HCT116 (cell line): ENCODE results near the gene TMEM131. TPM values are rescaled to one million over a fixed set of nuclear protein-coding genes. Genes with fewer than 3 reads are reported as not detected.
"Not testable (repeated sequence)": the region's sequence is repeated elsewhere in the genome, so short reads cannot be mapped to it uniquely, and the experiment has no call there.

Experiments
- ATAC-seq: fragments of 200-7000 bp; cut with Tn5 transposase; 2 replicates; pipeline ENCODE4 v1.9.1; 2020; ENCODE audit warnings: mild to moderate bottlenecking, moderate library complexity
- BruUV-seq: library from RNA; stranded (reverse); fragments of 400-500 nt; replicated peaks from 2 replicates; lab custom pipeline; 2021; lab: Mats Ljungman, UMichigan
- CTCF ChIA-PET: fragments of 300-600 bp; sonication (Branson Sonifier 250); formaldehyde crosslinking; loops from one replicate; lab custom pipeline; 2021; ENCODE audit warnings: antibody characterized with exemption; lab: Charles Lee
- POLR2A ChIA-PET: fragments of 300-600, 350-600 bp; sonication (Branson Sonifier 250); formaldehyde crosslinking; loops from one replicate; lab custom pipeline; 2021; ENCODE audit warnings: antibody characterized with exemption; lab: Charles Lee
- RAD21 ChIA-PET, 2 experiments: fragments of 300-600 bp; sonication (Branson Sonifier 250); formaldehyde crosslinking; loops; one replicate each; lab custom pipeline; 2023; ENCODE audit warnings: low total read pairs in 2 of 2; ENCODE audit not compliant: uncharacterized antibody in 2 of 2, unreplicated experiment in 2 of 2, low non-redundant PET in 1 of 2; lab: Charles Lee
- DNase-seq: peaks from one replicate; pipeline ENCODE4 v3.0.0-alpha.2; 2010; ENCODE audit warnings: low read depth, low spot score
- H2AFZ ChIP-seq: fragments of 200-600 bp; shearing (Covaris generic), sonication (generic); 2 replicates; pipeline ENCODE4 v1.6.1; 2017; ENCODE audit warnings: low read depth, mixed run types, mixed read lengths, antibody characterized with exemption, low read length; ENCODE audit not compliant: poor library complexity, severe bottlenecking
- H3K27ac ChIP-seq: 2 replicates; pipeline ENCODE4 v1.5.1; 2012; ENCODE audit warnings: low read depth, low read length
- H3K27me3 ChIP-seq: fragments of 200-600 bp; sonication (generic); 2 replicates; pipeline ENCODE4 v1.6.1; 2016; ENCODE audit warnings: mixed run types, low read length, mixed read lengths; ENCODE audit not compliant: insufficient read depth
- H3K36me3 ChIP-seq, 2 experiments: fragments of 200-500 bp in 1 of 2; fragments of 200-600 bp in 1 of 2; sonication (Bioruptor generic) in 1 of 2; sonication (generic) in 1 of 2; 2 replicates each; pipeline versions ENCODE4 v1.5.1 to v1.6.1; 2014 to 2016; ENCODE audit warnings: low read length in 2 of 2, inconsistent platforms in 1 of 2, mixed read lengths in 1 of 2, mixed run types in 1 of 2; ENCODE audit not compliant: insufficient read depth in 2 of 2, control insufficient read depth in 1 of 2
- H3K4me1 ChIP-seq, 2 experiments: fragments of 200-600 bp in 1 of 2; sonication (generic) in 1 of 2; 2 replicates each; pipeline versions ENCODE4 v1.5.1 to v1.6.1; 2012 to 2017; ENCODE audit warnings: low read length in 2 of 2, inconsistent platforms in 1 of 2, mild to moderate bottlenecking in 1 of 2, mixed read lengths in 1 of 2, mixed run types in 1 of 2, moderate library complexity in 1 of 2; ENCODE audit not compliant: insufficient read depth in 2 of 2, control insufficient read depth in 1 of 2
- H3K4me2 ChIP-seq: fragments of 200-600 bp; sonication (generic); 2 replicates; pipeline ENCODE4 v1.6.1; 2017; ENCODE audit warnings: mixed run types, low read length, mixed read lengths
- H3K4me3 ChIP-seq, 2 experiments: fragments of 200-600 bp in 1 of 2; sonication (generic) in 1 of 2; replicated peaks in 1 of 2; 2 replicates each; pipeline ENCODE4 v1.5.1; 2011 to 2016; ENCODE audit warnings: low read length in 2 of 2, control low read depth in 1 of 2, low read depth in 1 of 2, mild to moderate bottlenecking in 1 of 2, mixed read lengths in 1 of 2, mixed run types in 1 of 2
- H3K79me2 ChIP-seq: fragments of 200-600 bp; sonication (generic); 2 replicates; pipeline ENCODE4 v1.6.1; 2017; ENCODE audit warnings: mild to moderate bottlenecking, mixed run types, low read length, moderate library complexity, mixed read lengths; ENCODE audit not compliant: insufficient read depth
- H3K9ac ChIP-seq: fragments of 200-600 bp; sonication (generic); 2 replicates; pipeline ENCODE4 v1.6.1; 2016; ENCODE audit warnings: low read length, mixed read lengths
- H3K9me2 ChIP-seq: fragments of 200-600 bp; sonication (generic), shearing (Covaris generic); 2 replicates; pipeline ENCODE4 v1.6.1; 2017; ENCODE audit warnings: mixed run types, mild to moderate bottlenecking, moderate library complexity; ENCODE audit not compliant: insufficient read depth
- H3K9me3 ChIP-seq, 2 experiments: fragments of 200-500 bp in 1 of 2; fragments of 200-600 bp in 1 of 2; sonication (Bioruptor generic) in 1 of 2; sonication (generic) in 1 of 2; 2 replicates each; pipeline ENCODE4 v1.6.1; 2014 to 2017; ENCODE audit warnings: low read length in 2 of 2, mixed read lengths in 2 of 2, inconsistent platforms in 1 of 2, low read depth in 1 of 2, mild to moderate bottlenecking in 1 of 2, mixed run types in 1 of 2, moderate library complexity in 1 of 2; ENCODE audit not compliant: control insufficient read depth in 1 of 2, insufficient read depth in 1 of 2
- H4K20me1 ChIP-seq: fragments of 200-600 bp; sonication (generic), shearing (Covaris generic); 2 replicates; pipeline ENCODE4 v1.6.1; 2017; ENCODE audit warnings: mixed run types, mild to moderate bottlenecking, moderate library complexity; ENCODE audit not compliant: insufficient read depth
- ATF3 ChIP-seq: IDR thresholded peaks from 2 replicates; pipeline ENCODE4 v1.6.1; 2012
- CEBPB ChIP-seq: IDR thresholded peaks from 2 replicates; pipeline ENCODE4 v1.6.1; 2012; ENCODE audit warnings: low read depth
- CTCF ChIP-seq, 3 experiments: fragments of 200-600 bp in 1 of 3; sonication (generic) in 1 of 3; IDR thresholded peaks in 2 of 3; conservative IDR thresholded peaks in 1 of 3; 2 replicates each; pipeline ENCODE4 v1.5.1; 2012 to 2017; ENCODE audit warnings: low read depth in 2 of 3, low read length in 2 of 3, antibody characterized with exemption in 1 of 3, borderline replicate concordance in 1 of 3, control low read depth in 1 of 3, mild to moderate bottlenecking in 1 of 3, mixed read lengths in 1 of 3, mixed run types in 1 of 3, moderate library complexity in 1 of 3; ENCODE audit not compliant: insufficient read depth in 1 of 3
- EGR1 ChIP-seq: IDR thresholded peaks from 2 replicates; pipeline ENCODE4 v1.6.1; 2012; ENCODE audit warnings: low read depth
- EZH2phosphoT487 ChIP-seq: fragments of 200-600 bp; IDR thresholded peaks from 2 replicates; pipeline ENCODE4 v1.6.1; 2018; ENCODE audit warnings: antibody characterized with exemption, borderline replicate concordance
- FOSL1 ChIP-seq: IDR thresholded peaks from 2 replicates; pipeline ENCODE4 v1.6.1; 2012; ENCODE audit warnings: low read depth
- JUND ChIP-seq: IDR thresholded peaks from 2 replicates; pipeline ENCODE4 v1.6.1; 2012
- POLR2A ChIP-seq: IDR thresholded peaks from 2 replicates; pipeline ENCODE4 v1.7.0; 2011; ENCODE audit warnings: borderline replicate concordance; ENCODE audit not compliant: insufficient read depth, insufficient read length; ENCODE audit errors: extremely low read depth
- RAD21 ChIP-seq: IDR thresholded peaks from 2 replicates; pipeline ENCODE4 v1.6.1; 2012; ENCODE audit warnings: low read depth, mild to moderate bottlenecking
- ZNF274 ChIP-seq: fragments of 200-500 bp; sonication (Bioruptor generic); IDR thresholded peaks from 2 replicates; pipeline ENCODE4 v1.6.1; 2014; ENCODE audit warnings: mild to moderate bottlenecking, low read depth, low read length, inconsistent platforms
- intact Hi-C: fragments of 100-400 bp; cut with micrococcal nuclease; formaldehyde crosslinking; loops from 2 replicates; pipeline ENCODE4 v1.10.0; 2022
- total RNA-seq: library from RNA; stranded (reverse); gene quantifications from one replicate; pipeline ENCODE4 v1.2.1, GENCODE V29; 2021; ENCODE audit not compliant: unreplicated experiment
- TF ChIP-seq, protein P1 (sequence below): IDR thresholded peaks from 2 replicates; pipeline ENCODE4 v1.6.1; 2012

TMEM131 gene
- total RNA-seq, 1 experiment from 2014 or later: 51.5 TPM

DNA sequence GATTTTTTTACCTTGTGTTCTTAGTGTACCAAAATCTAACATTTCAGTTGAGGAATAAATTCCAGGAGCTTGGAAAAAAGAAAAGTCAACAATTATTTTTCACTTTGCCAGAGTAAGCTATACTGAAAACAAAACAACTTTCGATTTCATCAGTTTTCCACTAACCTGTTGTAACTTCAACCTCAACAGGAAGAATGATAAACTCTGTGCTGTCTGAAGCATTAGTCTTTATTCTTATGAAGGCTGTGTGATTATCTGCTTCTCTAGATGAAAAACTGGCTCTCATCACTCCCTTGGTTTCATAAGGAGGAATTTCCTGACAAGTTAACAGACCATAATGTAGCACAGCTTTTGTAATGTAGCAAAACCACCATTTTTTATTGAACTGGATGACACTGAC, 161.1 kb downstream of the TMEM131 start:
- intact Hi-C loops: no loop called here
- DNase-seq (no peak), ATAC-seq (no peak)
- no peaks in the 10 kb centered on the region for H3K27me3 ChIP-seq
- BruUV-seq: no TSS peak
- no peak overlapping the region for H2AFZ ChIP-seq
- no peaks in the 10 kb centered on the region for H3K9me3 ChIP-seq
- no peaks in the 10 kb centered on the region for H4K20me1 ChIP-seq
- ChIA-PET CTCF (no interaction called here), RAD21 (no interaction called here), POLR2A (no interaction called here)
- TF ChIP-seq ATF3: no peak
- no peak for TF ChIP-seq CEBPB
- no peak for TF ChIP-seq FOSL1
- TF ChIP-seq ZNF274: no peak
- TF ChIP-seq EZH2phosphoT487: no peak
- TF ChIP-seq POLR2A: no peak
- no peak overlapping the region for H3K27ac ChIP-seq
- no peaks in the 10 kb centered on the region for H3K4me1 ChIP-seq
- H3K9me2 ChIP-seq: no peaks in the 10 kb centered on the region
- no peaks in the 10 kb centered on the region for H3K79me2 ChIP-seq
- no peaks in the 10 kb centered on the region for H3K36me3 ChIP-seq
- no peak overlapping the region for H3K9ac ChIP-seq
- no peak overlapping the region for H3K4me2 ChIP-seq
- no peak overlapping the region for H3K4me3 ChIP-seq

- POLR2A ChIA-PET: no interaction called here
- no TSS peak for BruUV-seq
- intact Hi-C loops: no loop called here
- H3K4me2 ChIP-seq: no peak overlapping the region
- no peaks in the 10 kb centered on the region; a peak in 1 of 4 replicates for H3K4me1 ChIP-seq
- H3K27ac ChIP-seq: no peak overlapping the region
- no peaks in the 10 kb centered on the region for H4K20me1 ChIP-seq
- ATAC-seq: no peak
- CTCF ChIA-PET: no interaction called here
- H3K27me3 ChIP-seq: no peaks in the 10 kb centered on the region
- H2AFZ ChIP-seq: no peak overlapping the region
- no peaks in the 10 kb centered on the region for H3K9me2 ChIP-seq
- H3K79me2 ChIP-seq: no peaks in the 10 kb centered on the region
- DNase-seq: no peak
- no peaks in the 10 kb centered on the region for H3K9me3 ChIP-seq
- peaks cover 0 to 3% of the 10 kb centered on the region in 2 experiments; a peak in 1 of 4 replicates for H3K36me3 ChIP-seq
- TF ChIP-seq POLR2A (no peak), JUND (no peak), EZH2phosphoT487 (no peak), RAD21 (no peak), ATF3 (no peak), EGR1 (no peak), CTCF (IDR thresholded peaks at IDR 0.05 in 2 of 3, conservative IDR thresholded peaks at IDR 0.05 in 1 of 3; ENCODE audit: borderline replicate concordance in 1 of 3, insufficient read depth in 1 of 3, low read depth in 2 of 3, low read length in 2 of 3) (no peak)
- TF ChIP-seq, protein P1, sequence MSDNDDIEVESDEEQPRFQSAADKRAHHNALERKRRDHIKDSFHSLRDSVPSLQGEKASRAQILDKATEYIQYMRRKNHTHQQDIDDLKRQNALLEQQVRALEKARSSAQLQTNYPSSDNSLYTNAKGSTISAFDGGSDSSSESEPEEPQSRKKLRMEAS: no peak
- TF ChIP-seq, all 23 proteins: peak for 0
- H3K4me3 ChIP-seq: no peak overlapping the region
- RAD21 ChIA-PET: no interaction called here
- H3K9ac ChIP-seq: no peak overlapping the region
Measured at GRCh38 chr2:97831121-97831520, 164.6 kb downstream of the TMEM131 start.

DNA sequence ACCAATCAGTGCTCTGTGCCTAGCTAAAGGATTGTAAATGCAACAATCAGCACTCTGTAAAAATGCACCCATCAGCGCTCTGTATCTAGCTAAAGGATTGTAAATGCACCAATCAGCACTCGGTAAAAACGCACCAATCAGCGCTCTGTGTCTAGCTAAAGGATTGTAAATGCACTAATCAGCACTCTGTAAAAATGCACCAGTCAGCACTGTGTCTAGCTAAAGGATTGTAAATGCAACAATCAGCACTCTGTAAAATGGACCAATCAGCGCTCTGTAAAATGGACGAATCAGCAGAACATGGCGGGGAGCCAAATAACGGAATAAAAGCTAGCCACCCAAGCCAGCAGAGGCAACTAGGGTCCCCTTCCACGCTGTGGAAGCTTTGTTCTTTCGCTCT, 166.5 kb downstream of the TMEM131 start:
- H3K4me3 ChIP-seq, ATAC-seq, DNase-seq: not testable (repeated sequence)

More for the DNA sequence above, 166.5 kb downstream of the TMEM131 start:
- H3K4me1 ChIP-seq, H3K9me3 ChIP-seq, H3K9ac ChIP-seq, H3K27me3 ChIP-seq, CTCF ChIA-PET, intact Hi-C loops, POLR2A ChIA-PET, H4K20me1 ChIP-seq, H3K36me3 ChIP-seq, H3K4me2 ChIP-seq, H3K27ac ChIP-seq, H2AFZ ChIP-seq, H3K9me2 ChIP-seq, BruUV-seq, H3K79me2 ChIP-seq: not testable (repeated sequence)
- RAD21 ChIA-PET: interaction anchor here in 1 of 2 experiments (1.0 kb wide), 1 partner anchor 10 kb away, joined by 3 read pairs; no protein-coding TSS in a partner anchor
